H9 (cell line): ENCODE data around the gene GAL3ST2. TPM values are rescaled to one million over a fixed set of nuclear protein-coding genes. Genes with fewer than 3 reads are reported as not detected.

Source experiments
- DNase-seq: peaks from one replicate; pipeline ENCODE4 v3.0.0-alpha.2; 2017
- H2AFZ ChIP-seq: one replicate; pipeline ENCODE4 v1.6.1; 2013; ENCODE audit warnings: mild to moderate bottlenecking, low read length, control low read depth, moderate library complexity
- H2AK5ac ChIP-seq: 2 replicates; pipeline ENCODE4 v1.6.1; 2013; ENCODE audit warnings: low read length, control low read depth, mixed read lengths; ENCODE audit not compliant: insufficient read length
- H2BK120ac ChIP-seq: one replicate; pipeline ENCODE4 v1.6.1; 2013; ENCODE audit warnings: low read depth, mild to moderate bottlenecking, low read length, control low read depth, inconsistent platforms; ENCODE audit not compliant: poor library complexity, severe bottlenecking
- H2BK12ac ChIP-seq: 2 replicates; pipeline ENCODE4 v1.6.1; 2013; ENCODE audit warnings: low read length, control low read depth, mixed read lengths, low read depth; ENCODE audit not compliant: insufficient read length
- H2BK15ac ChIP-seq: 2 replicates; pipeline ENCODE4 v1.6.1; 2013; ENCODE audit warnings: low read depth, low read length, control low read depth
- H2BK20ac ChIP-seq: one replicate; pipeline ENCODE4 v1.6.1; 2013; ENCODE audit warnings: low read depth, mild to moderate bottlenecking, low read length, control low read depth, inconsistent platforms; ENCODE audit not compliant: poor library complexity, severe bottlenecking
- H2BK5ac ChIP-seq: 2 replicates; pipeline ENCODE4 v1.6.1; 2013; ENCODE audit warnings: low read length, control low read depth, mixed read lengths; ENCODE audit not compliant: insufficient read length
- H3K14ac ChIP-seq: 2 replicates; pipeline ENCODE4 v1.6.1; 2013; ENCODE audit warnings: low read length, control low read depth; ENCODE audit not compliant: insufficient read depth
- H3K18ac ChIP-seq: 2 replicates; pipeline ENCODE4 v1.6.1; 2013; ENCODE audit warnings: low read depth, mild to moderate bottlenecking, mixed read lengths, low read length, control low read depth; ENCODE audit not compliant: insufficient read length
- H3K23ac ChIP-seq: 2 replicates; pipeline ENCODE4 v1.6.1; 2013; ENCODE audit warnings: low read length, control low read depth, mixed read lengths, low read depth; ENCODE audit not compliant: insufficient read length
- H3K23me2 ChIP-seq: 2 replicates; pipeline ENCODE4 v1.6.1; 2013; ENCODE audit warnings: low read depth, mild to moderate bottlenecking, mixed read lengths, low read length, control low read depth; ENCODE audit not compliant: insufficient read length, poor library complexity, severe bottlenecking
- H3K27ac ChIP-seq: 2 replicates; pipeline ENCODE4 v1.5.1; 2013; ENCODE audit warnings: low read length, control low read depth, mixed read lengths, low read depth; ENCODE audit not compliant: insufficient read length
- H3K27me3 ChIP-seq: 2 replicates; pipeline ENCODE4 v1.6.1; 2013; ENCODE audit warnings: low read length, control low read depth, inconsistent platforms; ENCODE audit not compliant: insufficient read depth
- H3K4ac ChIP-seq: 2 replicates; pipeline ENCODE4 v1.6.1; 2013; ENCODE audit warnings: low read depth, mild to moderate bottlenecking, control low read depth, inconsistent platforms, low read length, moderate library complexity
- H3K4me1 ChIP-seq: 2 replicates; pipeline ENCODE4 v1.6.1; 2013; ENCODE audit warnings: low read length, control low read depth, inconsistent platforms; ENCODE audit not compliant: insufficient read depth
- H3K4me2 ChIP-seq: 2 replicates; pipeline ENCODE4 v1.6.1; 2013; ENCODE audit warnings: low read length, control low read depth, mixed read lengths; ENCODE audit not compliant: insufficient read length, insufficient read depth
- H3K56ac ChIP-seq: 2 replicates; pipeline ENCODE4 v1.6.1; 2013; ENCODE audit warnings: low read depth, mild to moderate bottlenecking, mixed read lengths, low read length, control low read depth; ENCODE audit not compliant: insufficient read length
- H3K79me1 ChIP-seq: 2 replicates; pipeline ENCODE4 v1.6.1; 2013; ENCODE audit warnings: low read depth, mild to moderate bottlenecking, moderate library complexity, low read length, control low read depth, inconsistent platforms; ENCODE audit not compliant: insufficient read depth, poor library complexity, severe bottlenecking
- H3K79me2 ChIP-seq: 2 replicates; pipeline ENCODE4 v1.6.1; 2013; ENCODE audit warnings: low read length, control low read depth, inconsistent platforms; ENCODE audit not compliant: insufficient read depth
- H3K9ac ChIP-seq: 2 replicates; pipeline ENCODE4 v1.6.1; 2013; ENCODE audit warnings: low read length, control low read depth, mixed read lengths; ENCODE audit not compliant: insufficient read length; ENCODE audit errors: extremely low read depth
- H3K9me3 ChIP-seq: one replicate; pipeline ENCODE4 v1.6.1; 2013; ENCODE audit warnings: low read depth, low read length, inconsistent platforms; ENCODE audit not compliant: control insufficient read depth
- H3T11ph ChIP-seq: one replicate; pipeline ENCODE4 v1.6.1; 2013; ENCODE audit warnings: mild to moderate bottlenecking, low read length, control low read depth, inconsistent platforms
- H4K20me1 ChIP-seq: one replicate; pipeline ENCODE4 v1.6.1; 2013; ENCODE audit not compliant: control insufficient read depth, insufficient read length, insufficient read depth
- H4K5ac ChIP-seq: 2 replicates; pipeline ENCODE4 v1.6.1; 2013; ENCODE audit warnings: low read depth, mild to moderate bottlenecking, mixed read lengths, low read length, control low read depth; ENCODE audit not compliant: insufficient read length
- H4K8ac ChIP-seq: replicated peaks from 2 replicates; pipeline ENCODE4 v1.6.1; 2013; ENCODE audit warnings: low read length, control low read depth, mixed read lengths, low read depth; ENCODE audit not compliant: insufficient read length
- H4K91ac ChIP-seq: 2 replicates; pipeline ENCODE4 v1.6.1; 2013; ENCODE audit warnings: low read depth, mild to moderate bottlenecking, moderate library complexity, mixed read lengths, low read length, control low read depth; ENCODE audit not compliant: insufficient read length
- H3K27ac Mint-ChIP-seq, 3 experiments: 2 replicates in 2 of 3; 3 replicates in 1 of 3; pipeline ENCODE4 v1.8.0; 2020 to 2021; ENCODE audit warnings: mixed read lengths in 3 of 3, mild to moderate bottlenecking in 1 of 3, moderate library complexity in 1 of 3
- H3K27me3 Mint-ChIP-seq: 2 replicates; pipeline ENCODE4 v1.8.0; 2021; ENCODE audit warnings: low read depth, mild to moderate bottlenecking, moderate library complexity, mixed read lengths
- H3K36me3 Mint-ChIP-seq, 3 experiments: 2 replicates in 2 of 3; 3 replicates in 1 of 3; pipeline ENCODE4 v1.8.0; 2020 to 2021; ENCODE audit warnings: low read depth in 3 of 3, mixed read lengths in 3 of 3; ENCODE audit not compliant: insufficient read depth in 1 of 3
- H3K4me1 Mint-ChIP-seq, 2 experiments: 2 replicates each; pipeline ENCODE4 v1.8.0; 2020; ENCODE audit warnings: mixed read lengths in 2 of 2
- H3K4me3 Mint-ChIP-seq, 2 experiments: 2 replicates in 1 of 2; 3 replicates in 1 of 2; pipeline ENCODE4 v1.8.0; 2020 to 2021; ENCODE audit warnings: mild to moderate bottlenecking in 2 of 2, mixed read lengths in 2 of 2, moderate library complexity in 1 of 2
- H3K9me3 Mint-ChIP-seq, 2 experiments: 2 replicates in 1 of 2; 3 replicates in 1 of 2; pipeline ENCODE4 v1.8.0; 2020; ENCODE audit warnings: mild to moderate bottlenecking in 2 of 2, mixed read lengths in 2 of 2, moderate library complexity in 1 of 2
- WGBS: extraction: QIAGEN DNeasy Blood & Tissue Kit; methylation state at CpG from one replicate; pipeline ENCODE4 v1.1.7; 2013; ENCODE audit warnings: missing lambda C conversion rate, low lambda C conversion rate, mixed read lengths; ENCODE audit not compliant: insufficient read length; ENCODE audit errors: extremely low coverage; 5-methylcytosine and 5-hydroxymethylcytosine counted together
- total RNA-seq: library from RNA; stranded (reverse); gene quantifications from 2 replicates; pipeline ENCODE4 v1.2.1, GENCODE V29; 2021
- TF ChIP-seq, protein P1 (sequence below): fragments of 200-600 bp; sonication (generic); conservative IDR thresholded peaks from 3 replicates; pipeline ENCODE4 v1.8.0; 2021; ENCODE audit warnings: antibody characterized with exemption, mild to moderate bottlenecking

Gene GAL3ST2
- total RNA-seq, 1 experiment from 2014 or later: 0.33 TPM

DNA sequence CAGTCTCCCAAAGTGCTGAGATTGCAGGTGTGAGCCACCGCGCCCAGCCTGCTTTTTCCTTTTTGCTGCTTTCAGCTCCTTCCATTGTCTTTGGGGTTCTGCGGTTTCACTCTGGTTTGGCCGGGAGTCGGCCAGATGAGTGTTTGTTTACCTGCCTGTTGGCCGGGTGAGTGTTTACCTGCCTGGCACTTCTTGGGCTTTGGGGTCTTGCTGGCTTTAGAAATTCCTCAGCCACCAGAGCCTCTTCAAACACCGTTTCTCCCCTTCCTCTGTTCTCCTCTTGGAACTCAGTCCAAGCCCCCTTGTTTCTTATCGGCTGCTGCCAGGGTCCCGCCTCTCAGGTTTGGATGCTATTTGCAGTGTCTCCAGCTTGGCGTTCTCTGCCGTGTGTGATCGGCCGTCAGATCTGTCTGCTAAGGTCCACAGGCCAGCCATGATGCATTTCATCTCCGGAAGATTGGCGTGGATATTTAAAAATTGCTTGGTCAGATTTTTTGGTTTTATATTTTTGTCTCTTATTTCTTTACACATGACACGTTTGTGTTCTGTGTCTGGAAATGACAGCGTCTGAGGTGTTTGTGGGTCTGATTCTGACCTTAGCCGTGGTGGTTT lies 14.2 kb upstream of the GAL3ST2 start:
- no peak overlapping the region for H2AK5ac ChIP-seq
- H2BK120ac ChIP-seq: no peak overlapping the region
- Mint-ChIP-seq H3K4me1 (peaks cover 4 to 16% of the 10 kb centered on the region in 2 experiments), H3K27me3 (no peaks in the 10 kb centered on the region; the same call in 1 of the 2 replicates), H3K36me3 (peaks cover 15 to 18% (median 15%) of the 10 kb centered on the region in 3 experiments), H3K9me3 (peaks cover 11 to 14% of the 10 kb centered on the region in 2 experiments), H3K4me3 (no peak overlapping the region), H3K27ac (peak overlapping the region in 2 of 3 experiments; percentile 20 to 88; a peak in 4 of 7 replicates)
- H4K91ac ChIP-seq: no peak overlapping the region
- no peak overlapping the region for H3K4me2 ChIP-seq
- H3K9me3 ChIP-seq: no peaks in the 10 kb centered on the region
- H3K27me3 ChIP-seq: no peaks in the 10 kb centered on the region
- H3K18ac ChIP-seq: no peak overlapping the region
- WGBS: no CpG with 5 or more reads among the region's 18 CpGs
- peak; percentile 41 for DNase-seq
- no peaks in the 10 kb centered on the region for H3K4me1 ChIP-seq
- H2BK12ac ChIP-seq: no peak overlapping the region
- H3K79me1 ChIP-seq: no peaks in the 10 kb centered on the region
- no peak overlapping the region for H3T11ph ChIP-seq
- H3K4ac ChIP-seq: no peak overlapping the region
- H2BK20ac ChIP-seq: no peak overlapping the region
- H4K8ac ChIP-seq: no peak overlapping the region
- no peak overlapping the region for H3K27ac ChIP-seq
- TF ChIP-seq, protein P1, sequence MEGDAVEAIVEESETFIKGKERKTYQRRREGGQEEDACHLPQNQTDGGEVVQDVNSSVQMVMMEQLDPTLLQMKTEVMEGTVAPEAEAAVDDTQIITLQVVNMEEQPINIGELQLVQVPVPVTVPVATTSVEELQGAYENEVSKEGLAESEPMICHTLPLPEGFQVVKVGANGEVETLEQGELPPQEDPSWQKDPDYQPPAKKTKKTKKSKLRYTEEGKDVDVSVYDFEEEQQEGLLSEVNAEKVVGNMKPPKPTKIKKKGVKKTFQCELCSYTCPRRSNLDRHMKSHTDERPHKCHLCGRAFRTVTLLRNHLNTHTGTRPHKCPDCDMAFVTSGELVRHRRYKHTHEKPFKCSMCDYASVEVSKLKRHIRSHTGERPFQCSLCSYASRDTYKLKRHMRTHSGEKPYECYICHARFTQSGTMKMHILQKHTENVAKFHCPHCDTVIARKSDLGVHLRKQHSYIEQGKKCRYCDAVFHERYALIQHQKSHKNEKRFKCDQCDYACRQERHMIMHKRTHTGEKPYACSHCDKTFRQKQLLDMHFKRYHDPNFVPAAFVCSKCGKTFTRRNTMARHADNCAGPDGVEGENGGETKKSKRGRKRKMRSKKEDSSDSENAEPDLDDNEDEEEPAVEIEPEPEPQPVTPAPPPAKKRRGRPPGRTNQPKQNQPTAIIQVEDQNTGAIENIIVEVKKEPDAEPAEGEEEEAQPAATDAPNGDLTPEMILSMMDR: no peak
- no peak overlapping the region for H3K9ac ChIP-seq
- no peaks in the 10 kb centered on the region for H3K23me2 ChIP-seq
- no peak overlapping the region for H3K14ac ChIP-seq
- H4K20me1 ChIP-seq: no peaks in the 10 kb centered on the region
- H2BK15ac ChIP-seq: no peak overlapping the region
- no peaks in the 10 kb centered on the region for H3K79me2 ChIP-seq
- H2AFZ ChIP-seq: no peak overlapping the region
- H3K23ac ChIP-seq: no peak overlapping the region
- H4K5ac ChIP-seq: no peak overlapping the region
- no peak overlapping the region for H2BK5ac ChIP-seq
- no peak overlapping the region for H3K56ac ChIP-seq
